T-helper 2 cell treated with Interferon-gamma antibody and Interleukin-4, amounts not matched to agents 5 μg/mL and 100 μg/mL, for 36 hours (primary cell): ENCODE data around the gene PDE6C.

Experiments used
- DNase-seq: peaks from one replicate; pipeline ENCODE4 v3.0.0; 2021; ENCODE audit warnings: low spot score
- H3K27ac Mint-ChIP-seq: one replicate; pipeline ENCODE4 v1.8.0; 2021; ENCODE audit warnings: mild to moderate bottlenecking, mixed read lengths
- H3K27me3 Mint-ChIP-seq: one replicate; pipeline ENCODE4 v1.8.0; 2021; ENCODE audit warnings: low read depth, mixed read lengths
- H3K36me3 Mint-ChIP-seq: one replicate; pipeline ENCODE4 v1.8.0; 2021; ENCODE audit warnings: low read depth, mixed read lengths
- H3K4me1 Mint-ChIP-seq: one replicate; pipeline ENCODE4 v1.8.0; 2021; ENCODE audit warnings: low read depth, mixed read lengths
- H3K4me3 Mint-ChIP-seq: one replicate; pipeline ENCODE4 v1.8.0; 2022; ENCODE audit warnings: mild to moderate bottlenecking, moderate library complexity, mixed read lengths
- H3K9me3 Mint-ChIP-seq: one replicate; pipeline ENCODE4 v1.8.0; 2021; ENCODE audit warnings: mixed read lengths

The PDE6C gene

DNA sequence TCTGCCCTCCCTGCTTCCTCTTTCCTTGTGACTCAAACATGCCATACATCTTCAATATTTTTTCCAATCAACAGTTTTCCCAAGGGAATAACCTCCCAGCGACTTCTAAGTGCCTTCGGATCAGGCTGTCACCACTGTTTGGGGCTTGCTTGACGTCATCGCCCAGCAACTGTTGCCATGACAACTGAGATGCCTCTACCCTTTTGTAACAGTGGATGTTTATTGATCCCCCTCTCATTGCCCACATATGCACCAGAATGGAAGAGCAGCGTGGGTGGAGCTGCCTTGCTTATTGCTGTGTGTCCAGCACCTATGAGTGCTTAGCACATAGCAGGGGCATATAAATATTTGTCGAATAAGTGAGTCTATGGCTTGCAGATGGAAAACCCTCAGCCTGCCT is 31.5 kb upstream of the PDE6C start:
- Mint-ChIP-seq H3K4me3 (no peak overlapping the region), H3K4me1 (no peaks in the 10 kb centered on the region), H3K9me3 (peaks cover 5% of the 10 kb centered on the region), H3K27ac (no peak overlapping the region), H3K36me3 (no peaks in the 10 kb centered on the region), H3K27me3 (peaks cover 4% of the 10 kb centered on the region)
- DNase-seq = no peak

DNA sequence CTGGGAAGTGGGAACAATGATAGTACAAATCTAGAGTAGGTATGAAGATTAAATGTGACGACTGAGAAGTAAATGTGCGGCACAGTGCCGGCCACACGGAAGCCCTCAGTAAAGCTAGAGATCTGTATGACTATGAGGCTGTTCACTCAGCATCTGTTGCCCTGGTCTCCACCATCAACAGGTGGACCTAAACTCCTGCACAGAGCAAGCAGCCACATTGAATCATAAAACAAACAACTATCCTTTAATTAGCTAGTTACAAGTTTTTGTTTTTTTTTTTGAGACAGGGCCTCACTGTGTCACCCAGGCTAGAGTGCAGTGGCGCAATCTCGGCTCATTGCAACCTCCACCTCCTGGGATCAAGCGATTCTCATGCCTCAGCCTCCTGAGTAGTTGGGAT is 27.9 kb upstream of the PDE6C start:
- DNase-seq = no peak
- H3K36me3 Mint-ChIP-seq = no peaks in the 10 kb centered on the region
- H3K27ac Mint-ChIP-seq = no peak overlapping the region
- no peak overlapping the region for H3K4me3 Mint-ChIP-seq
- H3K4me1 Mint-ChIP-seq = no peaks in the 10 kb centered on the region
- H3K9me3 Mint-ChIP-seq = peaks cover 5% of the 10 kb centered on the region
- peaks cover 6% of the 10 kb centered on the region for H3K27me3 Mint-ChIP-seq

DNA sequence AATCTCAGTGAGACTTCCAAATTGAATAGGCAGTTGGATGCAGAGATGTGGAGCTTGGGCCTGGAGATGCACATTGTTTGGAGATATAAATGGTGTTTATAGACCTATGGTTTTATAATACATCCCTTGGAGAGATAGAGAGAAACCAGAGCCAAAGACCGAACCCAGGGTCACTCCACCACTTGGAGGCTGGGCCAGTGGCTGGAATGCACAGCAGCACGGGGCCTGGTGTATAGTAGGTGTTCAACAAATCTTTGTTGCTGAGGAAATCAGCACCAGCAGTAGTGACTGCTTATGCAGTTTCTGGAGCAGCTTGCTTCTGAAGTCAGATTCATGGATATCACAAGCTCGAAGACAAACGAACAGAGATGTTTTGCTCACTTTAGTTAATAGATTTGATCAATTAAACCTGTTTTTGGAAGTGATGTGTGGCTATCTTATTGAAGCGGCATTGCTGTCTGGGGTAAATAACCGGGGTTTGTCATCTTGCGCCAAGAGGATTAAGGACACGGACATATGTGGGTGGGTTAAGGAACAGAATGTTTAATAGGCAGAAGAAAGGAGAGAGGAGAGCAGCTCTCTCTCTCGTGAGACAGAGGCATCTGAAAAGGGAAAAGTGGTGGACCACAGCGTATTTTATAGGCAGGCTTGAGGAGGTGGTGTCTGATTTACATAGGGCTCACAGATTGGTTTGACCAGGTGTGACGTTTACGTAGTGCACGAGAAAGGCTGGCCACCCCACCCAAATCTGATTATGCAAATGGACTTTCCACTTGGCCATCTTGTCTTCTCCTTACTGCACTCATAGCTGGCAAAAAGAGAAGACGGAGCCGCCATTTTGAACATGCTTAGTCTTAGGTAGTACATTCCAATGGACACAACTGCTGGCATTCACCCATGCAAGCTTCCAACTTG is 22.4 kb upstream of the PDE6C start:
- no peak overlapping the region for H3K4me3 Mint-ChIP-seq
- no peaks in the 10 kb centered on the region for H3K9me3 Mint-ChIP-seq
- no peaks in the 10 kb centered on the region for H3K4me1 Mint-ChIP-seq
- H3K27ac Mint-ChIP-seq = no peak overlapping the region
- no peaks in the 10 kb centered on the region for H3K36me3 Mint-ChIP-seq
- peaks cover 4% of the 10 kb centered on the region for H3K27me3 Mint-ChIP-seq
- DNase-seq = no peak

DNA sequence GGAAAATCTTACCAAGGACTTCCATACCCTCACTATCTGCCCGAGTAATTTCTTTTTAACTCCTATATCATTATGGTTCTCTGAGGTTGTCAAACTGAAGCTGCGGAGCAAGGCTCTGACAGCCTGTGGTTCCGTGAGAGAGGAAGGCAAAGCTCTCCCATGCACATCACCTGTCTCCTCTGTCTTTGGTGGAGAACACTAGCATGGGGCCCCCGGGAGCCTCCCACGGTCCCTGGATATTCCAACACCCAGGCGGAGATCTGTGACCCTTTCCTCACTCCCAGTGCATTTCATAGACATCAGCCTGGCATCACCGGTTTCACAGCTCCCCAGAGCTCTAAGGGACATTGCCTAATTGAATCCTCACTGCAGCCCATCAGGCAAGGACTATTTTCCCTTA is 21.7 kb upstream of the PDE6C start:
- Mint-ChIP-seq H3K9me3 (no peaks in the 10 kb centered on the region), H3K4me1 (no peaks in the 10 kb centered on the region), H3K4me3 (no peak overlapping the region), H3K27ac (no peak overlapping the region), H3K27me3 (peaks cover 4% of the 10 kb centered on the region), H3K36me3 (no peaks in the 10 kb centered on the region)
- no peak for DNase-seq

DNA sequence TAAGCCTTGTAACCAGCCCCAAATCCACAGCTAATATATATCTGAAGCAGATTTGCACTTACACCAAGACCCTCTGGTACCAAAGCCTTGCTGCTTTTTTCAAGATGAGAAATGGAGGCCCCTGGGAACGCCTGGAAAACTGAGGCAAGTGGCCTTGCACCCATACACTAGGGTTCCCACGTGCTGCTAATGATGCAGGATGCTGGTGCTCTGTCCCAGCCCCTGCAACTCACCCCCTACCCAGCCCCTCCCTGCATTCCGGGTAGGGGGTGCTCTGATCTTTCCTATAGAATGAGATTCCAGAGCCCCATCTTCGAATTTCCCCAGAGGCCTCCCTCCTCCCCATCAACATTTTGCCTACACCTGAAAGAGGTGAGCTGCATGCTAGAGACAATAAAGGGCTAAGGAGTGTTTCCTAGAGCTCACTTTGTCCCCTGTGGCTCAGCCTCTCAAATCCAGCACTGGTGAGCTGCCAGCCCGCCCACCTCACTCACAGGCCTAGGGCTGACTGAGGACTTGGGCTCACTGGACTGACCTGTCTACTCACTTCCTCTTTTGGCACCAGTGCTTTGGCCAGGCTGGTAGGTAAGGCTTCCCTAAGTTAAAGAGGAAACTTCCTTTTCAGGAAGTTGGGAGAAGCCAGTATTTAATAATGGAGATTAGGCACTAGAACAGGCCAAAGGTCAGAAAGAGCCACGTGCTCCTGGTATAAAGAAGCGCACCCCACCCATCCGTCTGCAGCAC is 21.1 kb upstream of the PDE6C start:
- Mint-ChIP-seq H3K36me3 (no peaks in the 10 kb centered on the region), H3K27me3 (peaks cover 4% of the 10 kb centered on the region), H3K4me1 (no peaks in the 10 kb centered on the region), H3K9me3 (no peaks in the 10 kb centered on the region), H3K27ac (no peak overlapping the region), H3K4me3 (no peak overlapping the region)
- no peak for DNase-seq

DNA sequence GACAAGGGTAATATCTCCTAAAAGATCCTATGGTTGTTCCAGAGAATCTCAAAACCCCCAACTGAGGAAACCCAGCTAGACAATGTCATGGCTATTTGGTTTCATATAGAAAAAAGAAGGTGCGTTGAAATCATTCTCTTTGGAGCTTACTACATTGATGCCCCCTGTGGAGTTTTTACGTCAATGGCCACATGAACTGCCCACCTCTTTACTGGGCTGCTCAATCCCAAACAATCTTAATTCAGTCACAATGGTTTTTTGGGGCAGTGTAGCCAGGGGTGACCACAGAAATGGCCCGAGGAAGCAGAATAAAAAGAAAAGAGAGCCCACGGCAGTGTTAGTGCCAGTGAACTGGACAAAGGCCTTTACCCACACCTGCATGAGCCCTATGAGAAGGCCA is 19.1 kb upstream of the PDE6C start:
- no peak overlapping the region for H3K4me3 Mint-ChIP-seq
- no peaks in the 10 kb centered on the region for H3K9me3 Mint-ChIP-seq
- peaks cover 11% of the 10 kb centered on the region for H3K27me3 Mint-ChIP-seq
- H3K36me3 Mint-ChIP-seq = no peaks in the 10 kb centered on the region
- H3K4me1 Mint-ChIP-seq = no peaks in the 10 kb centered on the region
- no peak for DNase-seq
- H3K27ac Mint-ChIP-seq = no peak overlapping the region

DNA sequence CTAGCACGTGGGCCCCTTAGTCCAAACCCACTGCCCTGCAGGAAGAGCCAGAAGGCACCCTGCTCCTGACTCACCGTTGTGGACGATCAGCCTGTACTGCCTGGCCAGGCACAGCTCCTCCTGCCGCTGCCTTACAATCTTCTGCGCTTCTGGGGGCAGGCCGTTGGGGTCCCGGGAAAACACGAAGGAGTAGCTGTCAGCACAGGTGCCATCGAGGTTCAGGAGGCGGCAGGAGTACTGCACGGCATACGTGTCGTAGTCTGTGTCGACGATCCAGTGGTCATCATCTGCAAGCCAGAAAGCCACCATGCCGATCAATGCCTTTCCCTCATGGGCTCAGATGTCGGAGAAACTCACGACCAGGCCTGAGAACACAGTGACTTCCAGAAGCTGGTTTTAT is 18.6 kb upstream of the PDE6C start:
- Mint-ChIP-seq H3K27ac (no peak overlapping the region), H3K36me3 (no peaks in the 10 kb centered on the region), H3K27me3 (peaks cover 14% of the 10 kb centered on the region), H3K9me3 (no peaks in the 10 kb centered on the region), H3K4me1 (no peaks in the 10 kb centered on the region), H3K4me3 (no peak overlapping the region)
- no peak for DNase-seq

DNA sequence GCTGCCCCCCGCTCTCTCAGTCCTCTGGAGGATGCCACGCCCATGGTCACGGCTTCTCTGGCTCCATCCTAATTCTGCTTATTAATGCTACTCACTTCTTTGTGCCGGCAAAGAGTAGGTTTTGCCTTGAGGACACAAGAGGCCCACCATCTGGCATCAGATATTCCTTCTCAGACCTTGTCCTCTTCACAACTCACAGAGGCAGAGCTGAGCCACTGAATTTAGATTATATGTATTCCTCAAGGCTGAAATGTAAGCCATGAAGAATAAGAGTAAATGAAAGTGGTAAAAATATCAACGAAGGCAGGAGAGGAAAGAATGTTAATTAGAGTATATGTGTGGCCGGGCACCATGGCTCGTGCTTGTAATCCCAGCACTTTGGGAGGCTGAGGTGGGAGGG is 17.8 kb upstream of the PDE6C start:
- no peak for DNase-seq
- Mint-ChIP-seq H3K27me3 (peaks cover 14% of the 10 kb centered on the region), H3K36me3 (no peaks in the 10 kb centered on the region), H3K9me3 (no peaks in the 10 kb centered on the region), H3K4me3 (no peak overlapping the region), H3K27ac (no peak overlapping the region), H3K4me1 (no peaks in the 10 kb centered on the region)

DNA sequence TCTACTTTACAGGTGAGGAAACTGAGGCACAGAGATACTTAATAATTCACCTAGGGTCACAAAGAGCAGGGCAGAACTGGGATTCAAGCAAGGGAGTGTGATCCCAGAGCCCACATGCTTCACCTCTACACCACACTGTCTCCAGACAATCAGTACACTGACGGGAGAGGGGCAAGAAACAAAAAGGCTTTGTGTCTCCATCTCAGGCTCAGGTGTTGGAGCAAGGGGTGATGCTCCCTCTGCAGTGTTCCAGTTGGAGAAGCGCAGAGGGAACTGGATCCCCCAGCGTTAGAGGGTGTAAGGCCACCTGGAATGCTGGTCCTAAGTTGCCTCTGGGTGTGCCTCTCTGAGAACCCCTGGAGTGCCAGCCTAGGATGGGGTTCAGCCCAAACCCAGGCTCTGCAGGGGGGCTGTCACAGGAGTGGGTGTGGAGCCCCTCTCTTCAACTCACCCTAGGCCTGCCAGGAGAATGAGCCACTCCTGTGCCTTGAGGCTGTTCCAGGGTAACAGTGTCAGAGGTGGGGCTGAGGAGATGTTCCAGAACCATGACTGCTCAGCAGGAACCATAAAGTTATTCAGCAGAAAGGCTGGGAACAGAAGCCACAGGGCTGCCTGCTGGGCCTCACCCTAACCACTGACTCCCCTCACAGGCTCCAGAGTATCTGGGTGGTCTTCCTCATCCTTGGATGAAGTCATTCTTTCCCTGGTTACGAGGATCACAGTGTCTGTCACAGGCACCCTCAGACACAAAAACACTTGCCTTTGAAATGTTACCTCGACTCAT is 16.8 kb upstream of the PDE6C start:
- no peaks in the 10 kb centered on the region for H3K36me3 Mint-ChIP-seq
- DNase-seq = no peak
- H3K4me3 Mint-ChIP-seq = no peak overlapping the region
- peaks cover 24% of the 10 kb centered on the region for H3K27me3 Mint-ChIP-seq
- no peak overlapping the region for H3K27ac Mint-ChIP-seq
- H3K9me3 Mint-ChIP-seq = no peaks in the 10 kb centered on the region
- no peaks in the 10 kb centered on the region for H3K4me1 Mint-ChIP-seq

DNA sequence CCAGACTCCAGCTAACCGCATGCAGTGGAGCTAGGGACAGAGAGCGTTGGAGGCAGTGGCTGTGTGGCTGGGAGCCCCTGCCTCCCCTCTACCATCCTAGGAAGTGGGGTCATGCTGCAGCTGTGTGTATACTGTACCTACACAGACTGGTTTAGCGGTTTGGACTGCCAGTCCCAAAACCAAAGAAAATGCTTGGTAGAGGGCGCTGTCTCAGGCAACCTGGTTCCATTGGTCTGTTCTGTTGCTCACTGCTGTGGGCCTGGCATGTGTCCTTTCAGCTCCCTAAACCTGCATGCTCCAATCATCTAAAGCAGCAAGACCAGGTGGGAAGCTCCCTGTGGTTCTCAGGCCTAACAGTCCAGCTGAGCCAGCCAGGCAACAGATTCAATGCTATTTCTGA is 15.8 kb upstream of the PDE6C start:
- Mint-ChIP-seq H3K27ac (no peak overlapping the region), H3K4me1 (no peaks in the 10 kb centered on the region), H3K27me3 (peaks cover 26% of the 10 kb centered on the region), H3K36me3 (no peaks in the 10 kb centered on the region), H3K4me3 (no peak overlapping the region), H3K9me3 (no peaks in the 10 kb centered on the region)
- DNase-seq = no peak

DNA sequence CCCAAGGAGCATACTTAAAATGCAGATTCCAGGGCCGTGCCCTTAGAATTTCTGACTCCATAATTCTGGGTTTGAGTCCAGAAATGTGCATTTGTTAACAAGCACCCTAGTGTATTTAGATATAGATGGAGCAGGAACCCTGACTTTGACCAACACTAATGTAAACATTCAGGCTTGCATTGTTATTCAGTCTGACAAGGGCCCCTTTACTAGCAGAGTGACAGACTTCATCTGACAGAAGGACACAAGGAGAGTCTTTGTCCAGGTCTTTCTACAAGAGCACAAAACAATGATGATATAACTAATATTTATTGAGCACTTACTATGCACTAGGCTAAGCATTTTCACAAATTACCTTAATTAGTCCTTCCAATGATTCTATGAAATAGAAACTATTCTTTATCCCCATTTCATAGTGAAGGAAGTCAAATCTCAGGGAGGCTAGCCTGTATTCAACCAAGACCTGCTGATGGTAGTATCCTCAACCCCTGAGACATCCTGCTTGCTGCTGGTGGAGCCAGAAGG is 15.2 kb upstream of the PDE6C start:
- no peaks in the 10 kb centered on the region for H3K9me3 Mint-ChIP-seq

DNA sequence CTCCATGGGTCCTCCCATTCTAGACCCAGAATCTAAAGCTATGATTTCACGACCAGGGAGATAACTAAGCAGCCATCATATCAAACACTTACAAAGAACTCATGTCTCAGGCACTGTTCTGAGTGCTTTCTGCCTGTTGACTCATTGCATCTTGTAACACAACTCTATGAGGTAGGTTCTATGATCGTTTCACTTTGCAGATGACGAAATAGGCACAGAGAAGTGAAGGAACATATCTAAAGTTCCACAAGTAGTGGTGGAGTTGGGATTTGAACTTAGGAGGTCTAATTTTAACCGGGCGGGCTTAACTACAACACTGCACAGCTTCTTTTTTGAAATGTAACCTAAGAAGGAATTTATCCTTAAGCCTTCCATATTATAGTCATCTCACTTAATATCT is 14.2 kb upstream of the PDE6C start:
- Mint-ChIP-seq H3K36me3 (no peaks in the 10 kb centered on the region), H3K27me3 (peaks cover 42% of the 10 kb centered on the region), H3K4me3 (no peak overlapping the region), H3K9me3 (no peaks in the 10 kb centered on the region), H3K27ac (no peak overlapping the region), H3K4me1 (no peaks in the 10 kb centered on the region)
- DNase-seq = no peak

More for the DNA sequence above, 15.2 kb upstream of the PDE6C start:
- peaks cover 32% of the 10 kb centered on the region for H3K27me3 Mint-ChIP-seq
- H3K4me3 Mint-ChIP-seq = no peak overlapping the region
- no peak for DNase-seq
- no peak overlapping the region for H3K27ac Mint-ChIP-seq
- H3K36me3 Mint-ChIP-seq = no peaks in the 10 kb centered on the region
- no peaks in the 10 kb centered on the region for H3K4me1 Mint-ChIP-seq

DNA sequence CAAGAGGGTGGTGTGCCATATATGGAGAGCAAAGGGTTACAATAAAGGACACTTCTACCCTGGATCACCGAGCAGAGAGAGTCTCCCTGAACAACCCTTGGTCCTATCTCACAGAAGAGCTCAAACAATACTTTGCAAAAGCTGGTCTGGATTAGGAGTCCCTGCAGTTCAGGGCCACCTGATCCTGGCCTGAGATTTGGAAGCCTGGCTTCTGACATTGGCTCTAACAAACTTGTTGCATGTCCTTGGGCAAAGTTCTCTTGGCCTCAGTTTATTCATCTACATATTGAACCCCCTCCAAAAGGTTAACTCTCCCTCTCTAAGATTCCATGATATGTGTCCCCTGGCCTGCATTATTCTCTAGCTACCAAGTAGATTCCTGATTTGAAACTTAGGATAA is 13.0 kb upstream of the PDE6C start:
- Mint-ChIP-seq H3K27me3 (peaks cover 51% of the 10 kb centered on the region), H3K4me3 (no peak overlapping the region), H3K27ac (no peak overlapping the region), H3K9me3 (no peaks in the 10 kb centered on the region), H3K36me3 (no peaks in the 10 kb centered on the region), H3K4me1 (no peaks in the 10 kb centered on the region)
- no peak for DNase-seq

DNA sequence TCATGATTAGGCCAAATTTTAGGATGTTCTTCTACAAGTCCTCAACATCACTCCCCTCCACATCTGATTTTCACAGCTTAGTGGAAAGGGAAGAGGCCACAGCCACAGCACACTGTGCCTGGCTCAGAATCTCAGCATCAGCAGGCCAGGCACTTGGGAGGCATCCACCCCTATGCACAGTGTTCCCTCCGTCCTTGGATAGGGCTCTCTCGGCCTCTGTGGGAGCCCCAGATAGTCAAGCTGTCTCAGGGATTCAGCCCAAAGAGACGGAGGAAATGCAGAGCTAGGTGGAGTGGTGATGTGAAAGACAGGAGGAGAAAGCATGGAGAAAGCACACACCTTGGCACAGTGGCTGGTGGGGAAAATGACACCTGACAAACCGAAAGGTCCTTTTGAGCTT is 12.6 kb upstream of the PDE6C start:
- no peaks in the 10 kb centered on the region for H3K36me3 Mint-ChIP-seq
- no peak overlapping the region for H3K4me3 Mint-ChIP-seq
- H3K9me3 Mint-ChIP-seq = no peaks in the 10 kb centered on the region
- H3K4me1 Mint-ChIP-seq = no peaks in the 10 kb centered on the region
- H3K27me3 Mint-ChIP-seq = peaks cover 55% of the 10 kb centered on the region
- H3K27ac Mint-ChIP-seq = no peak overlapping the region
- no peak for DNase-seq
